Upper lobe of left lung (tissue), 6 donors: Measurements from ENCODE around the gene GALNS. TPM values are rescaled to one million over a fixed set of nuclear protein-coding genes. Genes with fewer than 3 reads are reported as not detected.

Experiments
- ATAC-seq, 2 donors: fragments of 200-7000 bp; cut with Tn5 transposase; one replicate each; pipeline ENCODE4 v1.9.1; 2022; ENCODE audit warnings: mild to moderate bottlenecking in 2 of 2, moderate library complexity in 2 of 2; ENCODE audit not compliant: low FRiP score in 2 of 2
- DNase-seq, 2 donors: peaks; one replicate each; pipeline ENCODE4 v3.0.0-alpha.2; 2019 to 2020
- H3K27ac ChIP-seq, 4 donors: fragments of 200-600 bp; sonication (generic); one replicate each; pipeline ENCODE4 v1.5.1; 2016 to 2019
- H3K27me3 ChIP-seq, 4 donors: fragments of 200-600 bp; sonication (generic); one replicate each; pipeline ENCODE4 v1.5.1; 2017 to 2019
- H3K36me3 ChIP-seq, 4 donors: fragments of 200-600 bp; sonication (generic); one replicate each; pipeline ENCODE4 v1.5.1; 2016 to 2019
- H3K4me1 ChIP-seq, 4 donors: fragments of 200-600 bp; sonication (generic); one replicate each; pipeline ENCODE4 v1.5.1; 2018 to 2019
- H3K4me3 ChIP-seq, 4 donors: fragments of 200-600 bp; sonication (generic); one replicate each; pipeline ENCODE4 v1.5.1; 2017 to 2019; ENCODE audit warnings: mild to moderate bottlenecking in 2 of 4, moderate library complexity in 1 of 4
- H3K9me3 ChIP-seq, 4 donors: fragments of 200-600 bp; sonication (generic); one replicate each; pipeline ENCODE4 v1.5.1; 2018 to 2019
- CTCF ChIP-seq, 6 experiments: fragments of 450-650 bp in 4 of 6; fragments of 200-600 bp in 2 of 6; sonication (generic) in 2 of 6; IDR thresholded peaks; one replicate each; pipeline ENCODE4 v1.5.1; 2016 to 2019; ENCODE audit warnings: antibody characterized with exemption in 6 of 6
- EP300 ChIP-seq, 4 donors: sonication (generic); formaldehyde crosslinking; IDR thresholded peaks; one replicate each; pipeline ENCODE4 v1.5.1; 2017; ENCODE audit warnings: antibody characterized with exemption in 4 of 4, control low read depth in 2 of 4
- POLR2A ChIP-seq, 4 donors: fragments of 450-650 bp; IDR thresholded peaks; one replicate each; pipeline ENCODE4 v1.5.1; 2016 to 2017; ENCODE audit warnings: antibody characterized with exemption in 4 of 4, mild to moderate bottlenecking in 2 of 4
- POLR2AphosphoS5 ChIP-seq, 2 donors: sonication (generic); formaldehyde crosslinking; IDR thresholded peaks; one replicate each; pipeline ENCODE4 v1.5.1; 2017; ENCODE audit warnings: antibody characterized with exemption in 2 of 2
- WGBS, 2 donors: methylation state at CpG; one replicate each; pipeline ENCODE4 v1.1.5; 2017 to 2018; 5-methylcytosine and 5-hydroxymethylcytosine counted together
- total RNA-seq, 6 donors: library from RNA; depleted of rRNA in 4 of 6; stranded (reverse); fragments of >200 nt in 4 of 6; gene quantifications; one replicate each; pipeline versions ENCODE4 v1.1.0 to v1.2.1, GENCODE V29; 2016 to 2021
- donor health status: DM: no; HTN: no; CAD: no; lungs with moderate emphysema.
- donor health status: DM: no; HTN: yes; CAD: no; lungs with severe emphysema.

GALNS gene
- total RNA-seq, 6 donors from 2014 or later, result 24.8 to 140 (median 45.6) TPM

- Histone ChIP-seq H3K4me1 (peaks cover 7 to 15% (median 11%) of the 10 kb centered on the region in 4 donors), H3K27me3 (no peaks in the 10 kb centered on the region), H3K4me3 (no peak overlapping the region), H3K36me3 (peaks cover 0 to 10% (median 4%) of the 10 kb centered on the region in 4 donors), H3K27ac (no peak overlapping the region), H3K9me3 (no peaks in the 10 kb centered on the region)
- no peak for DNase-seq
- no peak for ATAC-seq
- WGBS, 2 donors, result 80 to 87% methylated on average over 7 to 8 of the region's 14 CpGs
- no peak for TF ChIP-seq POLR2AphosphoS5 (IDR thresholded peaks at IDR 0.05)
- TF ChIP-seq CTCF (IDR thresholded peaks at IDR 0.05), result no peak
- no peak for TF ChIP-seq EP300 (IDR thresholded peaks at IDR 0.05)
- TF ChIP-seq POLR2A (IDR thresholded peaks at IDR 0.05), result no peak
Measured at GRCh38 chr16:88903267-88903666, 46.5 kb upstream of the GALNS start.

- Histone ChIP-seq H3K4me1 (peaks cover 7 to 15% (median 11%) of the 10 kb centered on the region in 4 donors), H3K9me3 (no peaks in the 10 kb centered on the region), H3K4me3 (no peak overlapping the region), H3K36me3 (peaks cover 0 to 12% (median 5%) of the 10 kb centered on the region in 4 donors), H3K27me3 (no peaks in the 10 kb centered on the region), H3K27ac (peak overlapping the region in 1 of 4 donors; percentile 15)
- ATAC-seq, result no peak
- DNase-seq, result no peak
- TF ChIP-seq POLR2A (IDR thresholded peaks at IDR 0.05) (no peak), POLR2AphosphoS5 (IDR thresholded peaks at IDR 0.05) (no peak), CTCF (IDR thresholded peaks at IDR 0.05) (no peak), EP300 (IDR thresholded peaks at IDR 0.05) (no peak)
- 78 to 88% methylated on average over 15 to 16 of the region's 16 CpGs for WGBS, 2 donors
Measured at GRCh38 chr16:88902744-88903143, 46.0 kb upstream of the GALNS start.

GRCh38 chr16:88901718-88902337 is 45.1 kb upstream of the GALNS start:
- no peaks in the 10 kb centered on the region for H3K27me3 ChIP-seq
- H3K9me3 ChIP-seq, result no peaks in the 10 kb centered on the region
- no peak for ATAC-seq
- 84 to 90% methylated on average over 2 to 25 of the region's 26 CpGs for WGBS, 2 donors
- H3K36me3 ChIP-seq, result peaks cover 0 to 21% (median 6%) of the 10 kb centered on the region in 4 donors
- DNase-seq, result no peak
- no peak for TF ChIP-seq POLR2A (IDR thresholded peaks at IDR 0.05)
- TF ChIP-seq EP300 (IDR thresholded peaks at IDR 0.05), result no peak
- TF ChIP-seq CTCF (IDR thresholded peaks at IDR 0.05), result no peak
- no peak for TF ChIP-seq POLR2AphosphoS5 (IDR thresholded peaks at IDR 0.05)
- H3K27ac ChIP-seq, result peak overlapping the region in 3 of 4 donors; percentile 76 to 80 (median 76)
- H3K4me3 ChIP-seq, result no peak overlapping the region
- H3K4me1 ChIP-seq, result peaks cover 7 to 15% (median 11%) of the 10 kb centered on the region in 4 donors

GRCh38 chr16:88900662-88901052 is 43.9 kb upstream of the GALNS start:
- TF ChIP-seq EP300 (IDR thresholded peaks at IDR 0.05) (peak in 2 of 4 donors; percentile 21 to 26), CTCF (IDR thresholded peaks at IDR 0.05) (no peak), POLR2A (IDR thresholded peaks at IDR 0.05) (no peak), POLR2AphosphoS5 (IDR thresholded peaks at IDR 0.05) (peak; percentile 37 to 68)
- H3K27ac ChIP-seq, result peak overlapping the region; percentile 53 to 80 (median 76)
- ATAC-seq (peak in 1 of 2 donors; percentile 14), DNase-seq (peak in 1 of 2 donors; percentile 85)
- H3K9me3 ChIP-seq, result no peaks in the 10 kb centered on the region
- H3K36me3 ChIP-seq, result peaks cover 0 to 33% (median 6%) of the 10 kb centered on the region in 4 donors
- WGBS, 2 donors, result 57 to 79% methylated on average over 4 to 11 of the region's 12 CpGs
- no peak overlapping the region for H3K4me3 ChIP-seq
- H3K27me3 ChIP-seq, result no peaks in the 10 kb centered on the region
- H3K4me1 ChIP-seq, result peaks cover 7 to 15% (median 11%) of the 10 kb centered on the region in 4 donors
